Colonic mucosa (tissue), 4 donors: ENCODE data around the gene SEPTIN11. TPM values are rescaled to one million over a fixed set of nuclear protein-coding genes. Genes with fewer than 3 reads are reported as not detected.

Experiments
- DNase-seq: peaks from one replicate; pipeline ENCODE4 v3.0.0-alpha.2; 2020
- H3K27ac ChIP-seq: fragments of 200-600 bp; one replicate; pipeline ENCODE4 v1.8.0; 2021
- H3K27me3 ChIP-seq: fragments of 200-600 bp; one replicate; pipeline ENCODE4 v1.8.0; 2021
- H3K36me3 ChIP-seq: fragments of 200-600 bp; one replicate; pipeline ENCODE4 v1.8.0; 2021
- H3K4me1 ChIP-seq: fragments of 200-600 bp; one replicate; pipeline ENCODE4 v1.8.0; 2021; ENCODE audit warnings: mild to moderate bottlenecking
- H3K4me3 ChIP-seq: fragments of 200-600 bp; one replicate; pipeline ENCODE4 v1.8.0; 2021
- H3K9ac ChIP-seq, 2 donors: one replicate each; pipeline ENCODE4 v1.7.0; 2013; ENCODE audit warnings: control low read depth in 2 of 2, low read depth in 2 of 2, low read length in 2 of 2
- H3K9me3 ChIP-seq: fragments of 200-600 bp; one replicate; pipeline ENCODE4 v1.8.0; 2021
- intact Hi-C: fragments of 100-400 bp; cut with DNase I; formaldehyde crosslinking; loops from one replicate; pipeline ENCODE4 v1.14.1; 2022
- total RNA-seq, 2 donors: library from RNA; stranded (reverse); fragmentation: NEBNext Ultra II Directional in 1 of 2; extraction: Animal tissue kit (Norgen Biotek cat#: 25700) in 1 of 2; gene quantifications; one replicate each; pipeline ENCODE4 v1.2.1, GENCODE V29; 2021
- TF ChIP-seq, protein P1 (sequence below): fragments of 200-600 bp; IDR thresholded peaks from one replicate; pipeline ENCODE4 v1.8.0; 2022; ENCODE audit warnings: antibody characterized with exemption, mild to moderate bottlenecking
- donor health status: healthy.
- donor health status: DM: no; HTN: no; CAD: no.
- donor health status: DM: no; HTN: no; CAD: no.

The SEPTIN11 gene
- total RNA-seq, 2 donors from 2014 or later: 114 to 134 TPM

DNA sequence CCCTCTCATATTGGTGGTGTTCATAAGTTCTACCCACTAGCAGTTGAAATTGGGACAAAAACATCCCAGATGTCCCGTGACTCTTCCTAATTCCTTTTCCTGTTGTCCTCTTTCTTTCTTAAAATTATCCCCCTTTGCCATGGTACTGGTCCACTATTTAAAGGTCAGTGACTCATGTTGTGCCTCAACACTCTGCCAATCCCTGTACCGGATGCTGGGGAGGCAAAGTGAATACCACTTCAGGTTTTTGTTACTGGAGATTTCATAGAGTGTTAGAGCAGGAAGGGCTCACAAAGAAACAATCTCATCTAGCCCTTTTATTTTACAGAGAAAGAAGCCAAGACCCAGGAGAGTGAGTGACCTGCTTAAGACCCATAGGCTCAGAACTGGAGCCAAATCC lies 24.6 kb downstream of the SEPTIN11 start:
- DNase-seq: no peak
- TF ChIP-seq, protein P1, sequence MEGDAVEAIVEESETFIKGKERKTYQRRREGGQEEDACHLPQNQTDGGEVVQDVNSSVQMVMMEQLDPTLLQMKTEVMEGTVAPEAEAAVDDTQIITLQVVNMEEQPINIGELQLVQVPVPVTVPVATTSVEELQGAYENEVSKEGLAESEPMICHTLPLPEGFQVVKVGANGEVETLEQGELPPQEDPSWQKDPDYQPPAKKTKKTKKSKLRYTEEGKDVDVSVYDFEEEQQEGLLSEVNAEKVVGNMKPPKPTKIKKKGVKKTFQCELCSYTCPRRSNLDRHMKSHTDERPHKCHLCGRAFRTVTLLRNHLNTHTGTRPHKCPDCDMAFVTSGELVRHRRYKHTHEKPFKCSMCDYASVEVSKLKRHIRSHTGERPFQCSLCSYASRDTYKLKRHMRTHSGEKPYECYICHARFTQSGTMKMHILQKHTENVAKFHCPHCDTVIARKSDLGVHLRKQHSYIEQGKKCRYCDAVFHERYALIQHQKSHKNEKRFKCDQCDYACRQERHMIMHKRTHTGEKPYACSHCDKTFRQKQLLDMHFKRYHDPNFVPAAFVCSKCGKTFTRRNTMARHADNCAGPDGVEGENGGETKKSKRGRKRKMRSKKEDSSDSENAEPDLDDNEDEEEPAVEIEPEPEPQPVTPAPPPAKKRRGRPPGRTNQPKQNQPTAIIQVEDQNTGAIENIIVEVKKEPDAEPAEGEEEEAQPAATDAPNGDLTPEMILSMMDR: no peak
- H3K36me3 ChIP-seq: no peaks in the 10 kb centered on the region

DNA sequence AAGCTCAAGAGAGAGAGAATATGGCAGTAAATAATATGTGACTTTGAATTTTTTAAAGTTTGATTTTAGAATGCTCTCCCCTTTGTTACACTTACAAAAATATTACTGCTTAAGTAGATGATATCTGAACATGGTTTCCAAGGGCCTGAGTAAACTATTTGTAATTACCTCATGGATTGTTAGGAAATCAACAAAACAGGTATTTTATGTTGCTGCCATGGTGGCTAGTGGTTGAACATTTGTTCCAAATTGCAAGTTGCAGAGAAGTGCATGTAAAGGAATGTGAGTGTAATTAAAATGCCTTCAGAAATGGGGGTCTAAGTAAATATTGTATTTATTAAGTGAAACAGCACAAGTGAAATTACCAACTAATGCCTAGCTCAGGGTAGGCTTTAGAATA lies 27.6 kb downstream of the SEPTIN11 start:
- intact Hi-C loops: no loop called here
- no peaks in the 10 kb centered on the region for H3K27me3 ChIP-seq
- no peaks in the 10 kb centered on the region for H3K9me3 ChIP-seq

More for the DNA sequence above, 24.6 kb downstream of the SEPTIN11 start:
- Histone ChIP-seq H3K9ac (no peak overlapping the region), H3K9me3 (no peaks in the 10 kb centered on the region), H3K27me3 (no peaks in the 10 kb centered on the region), H3K4me1 (peaks cover 3% of the 10 kb centered on the region), H3K4me3 (no peak overlapping the region), H3K27ac (no peak overlapping the region)
- intact Hi-C loops: no loop called here

DNA sequence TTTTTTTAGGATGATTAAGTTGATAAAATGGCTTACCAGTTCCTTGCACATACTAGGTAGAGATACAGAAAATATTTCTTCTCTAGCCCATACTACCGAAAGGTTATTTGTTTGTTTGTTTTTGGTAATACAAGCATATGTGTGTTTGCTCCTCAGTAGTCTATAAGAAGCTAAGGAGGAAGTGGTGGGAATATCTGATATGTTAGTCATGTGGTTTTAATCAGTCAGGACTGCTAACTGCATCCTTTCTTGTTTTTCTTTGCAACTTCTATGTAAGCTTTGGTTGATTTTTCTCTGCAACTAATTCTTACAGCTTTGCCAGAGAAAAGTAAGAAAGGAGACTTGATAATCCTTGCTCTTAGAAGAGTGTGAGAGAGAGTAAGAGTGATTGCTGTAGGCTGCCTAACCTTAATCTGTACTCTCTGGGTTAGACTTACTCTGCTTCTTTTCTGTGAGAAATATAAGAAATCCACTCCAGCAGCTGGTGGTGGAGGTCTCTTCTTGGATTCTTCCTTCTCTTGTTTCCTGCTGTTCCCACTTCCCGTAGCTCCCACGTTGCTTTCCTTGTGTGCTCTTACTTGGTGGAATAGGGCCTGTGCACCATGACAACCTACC lies 28.3 kb downstream of the SEPTIN11 start:
- no peak overlapping the region for H3K4me3 ChIP-seq
- H3K4me1 ChIP-seq: peaks cover 4% of the 10 kb centered on the region
- TF ChIP-seq, protein P1: no peak
- H3K27me3 ChIP-seq: no peaks in the 10 kb centered on the region
- H3K9ac ChIP-seq: no peak overlapping the region
- H3K36me3 ChIP-seq: no peaks in the 10 kb centered on the region
- no peak overlapping the region for H3K27ac ChIP-seq
- DNase-seq: no peak
- intact Hi-C loops: no loop called here
- H3K9me3 ChIP-seq: no peaks in the 10 kb centered on the region

More for the DNA sequence above, 27.6 kb downstream of the SEPTIN11 start:
- Histone ChIP-seq H3K36me3 (no peaks in the 10 kb centered on the region), H3K4me3 (no peak overlapping the region), H3K27ac (no peak overlapping the region), H3K4me1 (peaks cover 4% of the 10 kb centered on the region), H3K9ac (no peak overlapping the region)
- TF ChIP-seq, protein P1: no peak
- no peak for DNase-seq

DNA sequence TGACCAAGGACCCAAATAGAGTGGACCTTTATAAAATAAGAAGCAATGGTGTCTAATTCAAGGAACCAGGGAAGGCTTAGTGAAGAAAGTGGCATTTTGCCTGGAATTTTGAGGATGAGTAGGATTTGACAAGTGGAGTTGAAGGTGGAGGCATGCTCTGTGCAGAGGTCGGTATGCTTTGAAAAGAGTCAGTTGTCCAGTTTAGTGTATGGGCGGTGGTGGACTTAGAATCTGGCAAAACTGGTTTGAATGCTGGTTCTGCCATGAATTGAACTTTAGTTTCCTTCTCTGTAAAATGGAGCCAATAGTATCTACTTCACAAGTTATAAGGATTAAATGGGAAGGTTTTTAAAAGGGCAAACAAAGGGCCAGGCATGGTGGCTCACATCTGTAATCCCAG lies 29.7 kb downstream of the SEPTIN11 start:
- no peak overlapping the region for H3K4me3 ChIP-seq
- no peak for DNase-seq
- H3K27me3 ChIP-seq: no peaks in the 10 kb centered on the region
- H3K9me3 ChIP-seq: no peaks in the 10 kb centered on the region
- TF ChIP-seq, protein P1: no peak
- H3K4me1 ChIP-seq: peaks cover 4% of the 10 kb centered on the region
- no peaks in the 10 kb centered on the region for H3K36me3 ChIP-seq
- H3K27ac ChIP-seq: no peak overlapping the region
- intact Hi-C loops: no loop called here
- no peak overlapping the region for H3K9ac ChIP-seq

DNA sequence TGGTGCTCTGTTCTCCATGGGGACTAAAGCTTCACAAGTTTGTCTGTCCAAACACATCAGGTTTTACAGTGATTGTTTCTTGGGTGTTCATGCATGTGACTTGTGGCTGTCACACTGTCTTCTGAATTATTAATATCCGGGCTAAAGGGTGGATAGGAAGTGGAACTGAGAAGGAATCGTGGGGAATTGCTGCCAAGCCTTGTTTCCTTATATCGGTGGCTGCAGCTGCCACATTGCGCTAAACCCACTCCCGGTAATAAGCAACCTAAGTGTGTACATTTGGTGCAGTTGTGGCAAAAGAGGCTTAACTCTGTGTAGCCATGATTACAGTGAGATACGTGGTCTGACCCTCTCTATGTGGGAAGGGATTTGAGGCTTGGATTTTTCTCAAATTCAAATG lies 30.7 kb downstream of the SEPTIN11 start:
- DNase-seq: no peak
- Histone ChIP-seq H3K36me3 (no peaks in the 10 kb centered on the region), H3K27ac (no peak overlapping the region), H3K9ac (no peak overlapping the region), H3K4me3 (no peak overlapping the region), H3K27me3 (no peaks in the 10 kb centered on the region), H3K9me3 (no peaks in the 10 kb centered on the region), H3K4me1 (peaks cover 4% of the 10 kb centered on the region)
- TF ChIP-seq, protein P1: no peak
- intact Hi-C loops: no loop called here
